IPS-11a (cell line): Measurements from ENCODE around the gene NPC1.
A peak's percentile ranks its signal among the peaks of the same experiment; 100 is the strongest.

Experiments used
- H3K4me3 ChIP-seq: one replicate; pipeline ENCODE4 v1.5.1; 2013; ENCODE audit warnings: low read depth, low read length, control low read depth

NPC1 gene

DNA sequence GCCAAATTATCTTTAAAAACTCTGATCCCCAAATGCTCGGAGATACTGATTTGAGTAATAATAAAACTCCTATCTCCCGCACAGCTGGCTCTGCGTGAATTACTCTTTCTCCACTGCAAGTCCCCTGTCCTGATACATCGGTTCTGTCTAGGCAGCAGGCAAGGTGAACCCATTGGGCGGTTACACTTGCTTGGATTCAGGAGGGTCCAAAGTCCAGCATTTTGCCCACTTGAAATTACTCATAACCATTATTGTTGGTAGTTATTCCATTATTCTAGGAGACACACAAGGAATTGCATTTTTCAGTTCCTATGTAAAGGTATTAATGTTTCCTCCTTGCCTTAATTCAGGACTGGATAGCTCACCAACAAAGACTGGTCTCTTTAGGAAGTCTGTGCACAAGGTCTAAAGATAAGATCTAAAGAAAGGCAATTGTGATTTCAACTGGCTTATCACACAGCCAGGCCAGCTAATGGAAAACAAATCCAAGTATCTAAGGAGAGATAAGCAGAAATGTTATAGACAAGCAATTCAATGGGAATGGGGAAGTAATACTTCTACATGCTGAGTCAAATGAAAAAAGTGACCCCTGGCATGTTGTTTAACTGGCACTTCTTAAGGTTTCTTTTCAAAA lies 23.2 kb upstream of the NPC1 start:
- no peak overlapping the region for H3K4me3 ChIP-seq

GRCh38 chr18:23608211-23608610 lies 21.9 kb upstream of the NPC1 start:
- H3K4me3 ChIP-seq, result no peak overlapping the region

- no peak overlapping the region for H3K4me3 ChIP-seq
Observed at GRCh38 chr18:23605941-23606340, 19.6 kb upstream of the NPC1 start.

- H3K4me3 ChIP-seq, result no peak overlapping the region
Observed at GRCh38 chr18:23599809-23600208, 13.5 kb upstream of the NPC1 start.

DNA sequence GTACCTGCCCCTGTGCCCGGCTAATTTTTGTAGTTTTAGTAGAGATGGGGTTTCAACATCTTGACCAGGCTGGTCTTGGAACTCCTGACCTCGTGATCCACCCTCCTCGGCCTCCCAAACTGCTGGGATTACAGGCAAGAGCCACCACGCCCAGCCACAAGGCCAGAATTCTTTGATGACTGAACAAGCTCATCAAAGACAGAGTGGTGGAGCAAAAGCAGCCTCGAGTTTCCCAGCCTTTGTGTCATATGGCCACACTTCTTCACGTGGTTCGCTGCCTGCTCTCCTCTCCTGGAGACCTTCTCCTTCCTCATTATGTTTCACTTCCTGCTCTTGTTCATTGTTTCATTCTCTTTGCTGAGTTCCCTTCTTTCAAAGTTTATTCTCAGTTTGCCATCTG lies 9.9 kb upstream of the NPC1 start:
- no peak overlapping the region for H3K4me3 ChIP-seq

GRCh38 chr18:23595591-23595990 lies 9.3 kb upstream of the NPC1 start:
- no peak overlapping the region for H3K4me3 ChIP-seq

- H3K4me3 ChIP-seq, result no peak overlapping the region
Observed at GRCh38 chr18:23593720-23594119, 7.4 kb upstream of the NPC1 start.

GRCh38 chr18:23592911-23593310 lies 6.6 kb upstream of the NPC1 start:
- H3K4me3 ChIP-seq, result no peak overlapping the region

DNA sequence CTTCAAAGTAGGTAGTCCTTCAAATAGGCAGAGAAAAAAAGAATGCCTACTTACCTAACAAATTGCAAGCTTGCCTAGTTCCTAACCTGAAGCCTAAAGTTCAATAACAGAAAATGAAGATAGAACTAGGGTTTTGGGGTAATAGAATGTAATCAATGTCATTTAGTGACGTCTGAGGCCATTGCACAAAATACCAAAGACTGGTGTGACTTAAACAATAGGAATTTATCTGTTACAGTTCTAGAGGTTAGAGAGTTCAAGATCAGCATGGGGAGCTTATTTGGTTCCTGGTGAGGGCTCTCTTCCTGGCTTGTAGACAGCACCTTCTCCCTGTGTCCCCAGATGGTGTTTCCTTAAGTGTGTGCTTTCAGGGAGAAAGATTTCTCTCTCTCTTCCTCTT lies 4.7 kb upstream of the NPC1 start:
- H3K4me3 ChIP-seq, result no peak overlapping the region

DNA sequence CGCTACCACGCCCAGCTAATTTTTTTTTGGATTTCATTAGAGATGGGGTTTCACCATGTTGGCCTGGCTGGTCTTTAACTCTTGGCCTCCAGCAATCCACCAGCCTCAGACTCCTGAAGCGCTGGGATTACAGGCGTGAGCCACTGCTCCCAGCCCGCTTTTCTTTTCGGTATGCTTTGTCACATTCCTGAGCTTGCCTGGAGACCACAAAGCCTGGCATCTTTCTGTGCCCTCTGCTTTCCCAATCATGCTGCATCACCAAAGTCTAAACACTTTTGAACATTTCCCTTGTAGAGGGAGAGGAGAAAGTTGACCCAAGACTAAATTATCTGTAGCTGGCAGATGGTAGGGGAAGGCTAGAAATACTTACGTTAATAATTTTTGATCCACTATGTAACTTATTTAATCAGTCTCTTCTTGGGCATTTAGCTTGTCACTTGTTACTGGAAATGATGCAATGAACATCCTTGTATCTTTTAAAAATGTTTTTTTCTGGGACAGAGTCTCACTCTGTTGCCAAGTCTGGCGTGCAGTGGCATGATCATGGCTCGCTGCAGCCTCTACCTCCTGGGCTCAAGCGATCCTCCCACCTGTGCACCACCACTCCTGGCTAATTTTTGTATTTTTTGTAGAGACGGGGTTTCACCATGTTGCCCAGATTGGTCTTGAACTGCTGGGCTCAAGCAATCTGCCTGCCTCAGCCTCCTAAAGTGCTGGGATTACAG lies 2.7 kb upstream of the NPC1 start:
- no peak overlapping the region for H3K4me3 ChIP-seq

GRCh38 chr18:23587220-23587642 lies 925 bp upstream of the NPC1 start:
- H3K4me3 ChIP-seq, result no peak overlapping the region

- peak overlapping the region; percentile 73 for H3K4me3 ChIP-seq
Observed at GRCh38 chr18:23585897-23586248, 433 bp downstream of the NPC1 start.

- peak overlapping the region; percentile 73 for H3K4me3 ChIP-seq
Observed at GRCh38 chr18:23585007-23585871, 1.1 kb downstream of the NPC1 start.

DNA sequence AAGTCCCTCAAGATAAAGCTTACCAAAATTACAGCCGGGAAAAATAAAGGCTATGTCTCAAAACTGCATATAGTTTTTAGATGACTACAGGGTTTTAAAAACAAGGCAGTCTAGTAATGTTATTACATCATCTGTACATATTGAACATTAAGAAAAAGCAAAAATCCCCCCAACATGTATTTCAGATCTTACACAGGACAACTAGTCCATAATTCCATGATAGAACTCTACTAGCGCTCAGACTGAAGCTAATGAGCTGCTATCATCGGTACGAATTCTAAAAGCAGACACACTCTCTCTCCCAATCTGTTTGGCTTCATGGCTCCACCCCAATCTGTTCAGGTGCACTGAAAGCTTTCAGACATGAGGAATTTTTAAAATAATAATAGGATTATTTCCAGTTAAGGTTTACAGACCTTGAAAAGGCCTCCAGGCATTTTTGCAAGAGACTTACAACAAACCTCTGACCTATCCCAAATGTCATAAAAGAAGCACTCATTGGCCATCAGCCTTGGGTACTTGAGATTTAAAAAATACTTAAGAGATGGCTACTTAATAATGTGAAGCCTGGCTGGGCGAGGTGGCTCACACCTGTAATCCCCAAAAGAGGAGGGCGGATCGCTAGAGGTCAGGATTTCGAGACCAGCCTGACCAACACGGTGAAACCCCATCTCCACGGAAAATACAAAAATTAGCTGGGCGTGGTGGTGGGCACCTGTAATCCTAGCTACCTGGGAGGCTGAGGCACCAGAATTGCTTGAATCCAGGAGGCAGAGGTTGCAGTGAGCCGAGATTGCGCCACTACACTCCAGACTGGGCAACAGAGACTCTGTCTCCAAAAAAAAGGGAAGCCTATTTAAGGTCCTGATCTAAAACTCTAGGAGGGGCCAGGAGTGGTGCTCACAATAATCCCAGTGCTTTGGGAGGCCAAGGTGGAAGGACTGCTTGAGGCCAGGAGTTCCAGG lies 2.0 kb downstream of the NPC1 start:
- no peak overlapping the region for H3K4me3 ChIP-seq

DNA sequence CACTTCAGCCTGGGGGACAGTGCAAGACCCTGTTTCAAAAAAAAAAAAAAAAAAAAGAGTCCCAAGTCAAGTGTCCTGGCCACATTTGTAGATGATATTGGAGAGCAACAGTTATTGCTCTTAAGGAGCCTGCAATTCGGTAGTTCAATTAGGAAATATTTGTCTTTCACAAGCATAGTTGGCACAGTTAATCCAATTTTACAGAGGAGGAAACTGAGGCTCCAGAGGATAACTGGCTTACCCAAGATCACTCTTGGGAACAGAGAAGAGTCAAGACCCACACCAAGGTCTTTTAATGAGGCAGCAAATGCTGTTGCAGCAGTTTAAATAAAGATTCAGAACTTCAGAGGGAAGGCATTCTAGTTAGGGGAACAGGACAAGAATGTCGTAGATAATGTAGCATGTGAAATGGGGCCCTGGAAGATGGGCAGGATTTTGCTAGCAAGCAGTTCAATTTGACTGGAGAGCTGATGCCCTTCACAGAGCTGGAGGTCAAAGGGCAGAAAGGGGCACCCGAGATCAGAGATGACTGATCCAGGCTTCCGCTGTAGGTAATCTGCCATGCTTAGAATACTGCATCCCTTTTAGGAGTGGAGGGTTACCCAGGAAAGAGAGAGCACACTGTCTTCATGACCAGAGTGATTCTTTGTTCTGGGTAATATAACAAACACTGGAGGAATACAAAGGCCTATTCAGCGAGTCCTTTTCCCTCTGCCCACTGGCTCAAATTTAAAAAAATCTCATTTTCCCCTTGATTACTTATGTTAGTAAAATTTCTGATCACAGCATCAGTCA lies 3.0 kb downstream of the NPC1 start:
- H3K4me3 ChIP-seq, result no peak overlapping the region

GRCh38 chr18:23580677-23581367 lies 5.5 kb downstream of the NPC1 start:
- no peak overlapping the region for H3K4me3 ChIP-seq

GRCh38 chr18:23578891-23579653 lies 7.2 kb downstream of the NPC1 start:
- no peak overlapping the region for H3K4me3 ChIP-seq

DNA sequence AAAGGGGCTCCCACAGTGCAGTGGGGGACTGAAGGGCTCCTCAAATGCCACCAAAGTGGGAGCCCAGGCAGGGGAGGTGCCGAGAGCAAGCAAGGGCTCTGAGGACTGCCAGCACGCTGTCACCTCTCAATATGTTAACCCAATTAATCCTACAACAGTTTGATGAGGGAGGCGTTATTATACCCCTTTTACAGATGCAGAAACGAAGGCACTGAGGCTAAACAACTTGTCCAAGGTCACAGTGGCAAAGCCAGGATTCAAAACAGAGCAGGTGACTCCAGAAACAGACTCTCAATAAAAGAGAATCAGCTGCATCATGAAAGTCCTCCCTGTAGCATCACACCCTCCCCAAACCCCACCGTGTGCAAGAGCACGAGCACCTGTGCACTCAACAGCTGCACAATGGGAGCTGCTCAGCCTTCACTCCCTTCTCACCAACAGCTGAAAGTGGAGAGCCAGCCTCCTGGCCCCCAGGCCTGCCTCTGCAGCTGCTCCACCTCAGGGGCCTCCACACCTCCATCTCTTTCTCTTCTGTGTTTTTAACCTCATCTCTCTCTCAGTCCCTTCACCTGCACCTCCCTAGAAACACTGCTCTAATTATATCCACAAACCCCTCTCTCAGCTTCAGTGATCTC lies 8.1 kb downstream of the NPC1 start:
- H3K4me3 ChIP-seq, result no peak overlapping the region
